ENCODE data around the gene LIPM. TPM values are rescaled to one million over a fixed set of nuclear protein-coding genes. Genes with fewer than 3 reads are reported as not detected.

The LIPM gene
- total RNA-seq, 2 donors from 2014 or later, result not detected

- DNase-seq (ENCODE audit: low spot score), result no peak
- Histone ChIP-seq H3K4me3 (no peak overlapping the region), H3K36me3 (no peaks in the 10 kb centered on the region), H3K4me1 (replicated peaks) (no peaks in the 10 kb centered on the region), H3K27ac (no peak overlapping the region), H3K9me3 (no peaks in the 10 kb centered on the region), H3K27me3 (replicated peaks; ENCODE audit: insufficient read depth) (no peaks in the 10 kb centered on the region)
- no peak for TF ChIP-seq POLR2AphosphoS5 (IDR thresholded peaks at IDR 0.05)
- intact Hi-C loops (cut with DNase I), result no loop called here
- 60% methylated on average over 1 of the region's 1 CpG for WGBS
Measured at GRCh38 chr10:88762906-88763305, 39.6 kb upstream of the LIPM start.

GRCh38 chr10:88763441-88763840, 39.1 kb upstream of the LIPM start:
- intact Hi-C loops (cut with DNase I), result no loop called here
- no peak for DNase-seq (ENCODE audit: low spot score)
- 39% methylated on average over 1 of the region's 1 CpG for WGBS

DNA sequence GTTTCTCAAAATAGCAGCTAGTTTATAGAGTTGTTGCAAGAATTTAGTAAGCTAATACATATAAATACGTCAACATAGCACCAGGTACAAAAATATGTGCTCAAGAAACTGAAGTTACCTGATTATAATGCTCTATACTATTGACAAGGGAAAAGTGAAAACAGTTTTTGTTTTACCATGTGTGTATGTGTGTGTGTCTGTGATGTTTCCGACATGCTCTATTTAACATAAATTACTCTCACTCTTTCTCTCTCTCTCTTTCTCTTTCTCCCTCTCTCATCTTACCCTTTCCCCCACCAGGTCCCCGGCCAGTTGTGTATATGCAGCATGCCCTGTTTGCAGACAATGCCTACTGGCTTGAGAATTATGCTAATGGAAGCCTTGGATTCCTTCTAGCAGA, 38.4 kb upstream of the LIPM start:
- WGBS, result 82% methylated on average over 3 of the region's 3 CpGs
- no peak overlapping the region for H3K4me3 ChIP-seq
- no peaks in the 10 kb centered on the region for H3K9me3 ChIP-seq
- H3K27me3 ChIP-seq (replicated peaks; ENCODE audit: insufficient read depth), result no peaks in the 10 kb centered on the region
- H3K27ac ChIP-seq, result no peak overlapping the region
- no peaks in the 10 kb centered on the region for H3K4me1 ChIP-seq (replicated peaks)
- DNase-seq (ENCODE audit: low spot score), result no peak
- TF ChIP-seq CTCF (IDR thresholded peaks at IDR 0.05) (no peak), POLR2AphosphoS5 (IDR thresholded peaks at IDR 0.05) (no peak)
- no peaks in the 10 kb centered on the region for H3K36me3 ChIP-seq
- intact Hi-C loops (cut with DNase I), result no loop called here

More at GRCh38 chr10:88763441-88763840, 39.1 kb upstream of the LIPM start:
- Histone ChIP-seq H3K36me3 (no peaks in the 10 kb centered on the region), H3K4me1 (replicated peaks) (no peaks in the 10 kb centered on the region), H3K27me3 (replicated peaks; ENCODE audit: insufficient read depth) (no peaks in the 10 kb centered on the region), H3K27ac (no peak overlapping the region), H3K9me3 (no peaks in the 10 kb centered on the region), H3K4me3 (no peak overlapping the region)
- TF ChIP-seq POLR2A (IDR thresholded peaks at IDR 0.05) (no peak), CTCF (IDR thresholded peaks at IDR 0.05) (no peak), POLR2AphosphoS5 (IDR thresholded peaks at IDR 0.05) (no peak)

DNA sequence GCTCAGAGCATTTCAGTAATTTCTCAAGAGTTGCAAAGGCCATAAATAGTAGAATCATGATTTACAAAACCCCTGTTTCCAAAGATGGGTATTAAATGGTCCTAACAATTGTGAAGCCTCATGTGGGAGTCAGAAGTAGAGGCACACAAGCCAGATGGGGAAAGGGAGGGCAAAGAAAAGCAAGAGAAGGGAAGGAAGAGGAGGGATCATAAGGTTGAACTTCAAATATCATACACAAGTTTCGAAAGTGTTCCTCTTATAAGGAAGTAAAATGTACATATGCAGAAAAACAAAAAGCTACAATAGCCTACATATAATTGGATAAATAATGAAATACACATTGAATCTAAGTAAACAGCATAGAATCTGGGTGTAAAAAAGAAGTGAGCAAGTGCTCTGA, 36.7 kb upstream of the LIPM start:
- Histone ChIP-seq H3K9me3 (no peaks in the 10 kb centered on the region), H3K4me3 (no peak overlapping the region), H3K4me1 (replicated peaks) (no peaks in the 10 kb centered on the region), H3K27me3 (replicated peaks; ENCODE audit: insufficient read depth) (no peaks in the 10 kb centered on the region), H3K36me3 (no peaks in the 10 kb centered on the region), H3K27ac (no peak overlapping the region)
- intact Hi-C loops (cut with DNase I), result no loop called here
- DNase-seq (ENCODE audit: low spot score), result no peak
- TF ChIP-seq POLR2A (IDR thresholded peaks at IDR 0.05) (no peak), CTCF (IDR thresholded peaks at IDR 0.05) (no peak), POLR2AphosphoS5 (IDR thresholded peaks at IDR 0.05) (no peak)
- WGBS, result 92% methylated on average over 1 of the region's 1 CpG

GRCh38 chr10:88769384-88769783, 33.1 kb upstream of the LIPM start:
- Histone ChIP-seq H3K4me3 (no peak overlapping the region), H3K4me1 (replicated peaks) (no peaks in the 10 kb centered on the region), H3K9me3 (no peaks in the 10 kb centered on the region), H3K27ac (no peak overlapping the region), H3K36me3 (no peaks in the 10 kb centered on the region), H3K27me3 (replicated peaks; ENCODE audit: insufficient read depth) (no peaks in the 10 kb centered on the region)
- no peak for TF ChIP-seq CTCF (IDR thresholded peaks at IDR 0.05)
- no peak for TF ChIP-seq POLR2AphosphoS5 (IDR thresholded peaks at IDR 0.05)
- no peak for TF ChIP-seq POLR2A (IDR thresholded peaks at IDR 0.05)
- DNase-seq (ENCODE audit: low spot score), result no peak
- intact Hi-C loops (cut with DNase I), result no loop called here
- WGBS, result 83% methylated on average over 1 of the region's 1 CpG
